ENCODE data around the gene SLC22A23. TPM values are rescaled to one million over a fixed set of nuclear protein-coding genes. Genes with fewer than 3 reads are reported as not detected.
A peak's percentile ranks its signal among the peaks of the same experiment; 100 is the strongest.

The SLC22A23 gene
- total RNA-seq, 6 donors from 2014 or later = 18.2 to 73.1 (median 28.3) TPM

GRCh38 chr6:3449750-3450305, 7.0 kb downstream of the SLC22A23 start:
- ATAC-seq (ENCODE audit: low FRiP score in 2 of 2) (no peak), DNase-seq (no peak)
- H3K27me3 ChIP-seq = no peaks in the 10 kb centered on the region
- H3K36me3 ChIP-seq = no peaks in the 10 kb centered on the region
- H3K9me3 ChIP-seq = no peaks in the 10 kb centered on the region
- WGBS, 2 donors = 86 to 89% methylated on average over 5 of the region's 5 CpGs
- TF ChIP-seq EP300 (IDR thresholded peaks at IDR 0.05) (no peak), CTCF (IDR thresholded peaks at IDR 0.05) (no peak), POLR2A (IDR thresholded peaks at IDR 0.05) (no peak), POLR2AphosphoS5 (IDR thresholded peaks at IDR 0.05) (no peak)
- H3K4me3 ChIP-seq = no peak overlapping the region
- peaks cover 0 to 15% (median 9%) of the 10 kb centered on the region in 4 donors for H3K4me1 ChIP-seq
- no peak overlapping the region for H3K27ac ChIP-seq

GRCh38 chr6:3449321-3449720, 7.5 kb downstream of the SLC22A23 start:
- WGBS, 2 donors = 70 to 79% methylated on average over 2 of the region's 2 CpGs
- Histone ChIP-seq H3K4me3 (no peak overlapping the region), H3K27ac (no peak overlapping the region), H3K9me3 (no peaks in the 10 kb centered on the region), H3K36me3 (no peaks in the 10 kb centered on the region), H3K4me1 (peaks cover 0 to 10% (median 6%) of the 10 kb centered on the region in 4 donors), H3K27me3 (no peaks in the 10 kb centered on the region)
- DNase-seq (no peak), ATAC-seq (ENCODE audit: low FRiP score in 2 of 2) (no peak)
- no peak for TF ChIP-seq CTCF (IDR thresholded peaks at IDR 0.05)
- TF ChIP-seq POLR2A (IDR thresholded peaks at IDR 0.05) = no peak
- TF ChIP-seq POLR2AphosphoS5 (IDR thresholded peaks at IDR 0.05) = no peak
- no peak for TF ChIP-seq EP300 (IDR thresholded peaks at IDR 0.05)

GRCh38 chr6:3447005-3447404, 9.8 kb downstream of the SLC22A23 start:
- 94% methylated on average over 6 of the region's 6 CpGs for WGBS, 2 donors
- no peak for TF ChIP-seq CTCF (IDR thresholded peaks at IDR 0.05)

GRCh38 chr6:3446184-3446583, 10.7 kb downstream of the SLC22A23 start:
- Histone ChIP-seq H3K4me1 (peaks cover 0 to 3% (median 0%) of the 10 kb centered on the region in 4 donors), H3K27ac (no peak overlapping the region), H3K9me3 (no peaks in the 10 kb centered on the region), H3K27me3 (no peaks in the 10 kb centered on the region), H3K36me3 (no peaks in the 10 kb centered on the region), H3K4me3 (no peak overlapping the region)
- no peak for DNase-seq
- WGBS, 2 donors = 93 to 94% methylated on average over 4 of the region's 4 CpGs
- TF ChIP-seq EP300 (IDR thresholded peaks at IDR 0.05) (no peak), POLR2AphosphoS5 (IDR thresholded peaks at IDR 0.05) (no peak)
- ATAC-seq (ENCODE audit: low FRiP score in 2 of 2) = no peak

More at GRCh38 chr6:3447005-3447404, 9.8 kb downstream of the SLC22A23 start:
- DNase-seq (no peak), ATAC-seq (ENCODE audit: low FRiP score in 2 of 2) (no peak)
- H3K4me1 ChIP-seq = peaks cover 0 to 7% (median 0%) of the 10 kb centered on the region in 4 donors
- H3K27ac ChIP-seq = no peak overlapping the region
- H3K36me3 ChIP-seq = no peaks in the 10 kb centered on the region
- no peaks in the 10 kb centered on the region for H3K9me3 ChIP-seq
- H3K4me3 ChIP-seq = no peak overlapping the region
- no peaks in the 10 kb centered on the region for H3K27me3 ChIP-seq

GRCh38 chr6:3444276-3445088, 12.4 kb downstream of the SLC22A23 start:
- ATAC-seq (ENCODE audit: low FRiP score in 2 of 2) = peak in 1 of 2 donors; percentile 8
- H3K4me3 ChIP-seq = no peak overlapping the region
- WGBS, 2 donors = 92 to 95% methylated on average over 5 to 18 of the region's 18 CpGs
- no peak overlapping the region for H3K27ac ChIP-seq
- no peaks in the 10 kb centered on the region for H3K4me1 ChIP-seq
- H3K9me3 ChIP-seq = no peaks in the 10 kb centered on the region
- H3K27me3 ChIP-seq = no peaks in the 10 kb centered on the region
- H3K36me3 ChIP-seq = no peaks in the 10 kb centered on the region
- no peak for DNase-seq
- no peak for TF ChIP-seq POLR2A (IDR thresholded peaks at IDR 0.05)

- H3K9me3 ChIP-seq = no peaks in the 10 kb centered on the region
- no peak for TF ChIP-seq POLR2A (IDR thresholded peaks at IDR 0.05)
- no peak for TF ChIP-seq EP300 (IDR thresholded peaks at IDR 0.05)
- no peak for TF ChIP-seq POLR2AphosphoS5 (IDR thresholded peaks at IDR 0.05)
- no peak for TF ChIP-seq CTCF (IDR thresholded peaks at IDR 0.05)
- no peak for DNase-seq
- no peak for ATAC-seq (ENCODE audit: low FRiP score in 2 of 2)
- 54 to 55% methylated on average over 3 of the region's 3 CpGs for WGBS, 2 donors
- no peak overlapping the region for H3K27ac ChIP-seq
- no peaks in the 10 kb centered on the region for H3K36me3 ChIP-seq
- H3K4me1 ChIP-seq = peaks cover 0 to 4% (median 0%) of the 10 kb centered on the region in 4 donors
- no peaks in the 10 kb centered on the region for H3K27me3 ChIP-seq
- no peak overlapping the region for H3K4me3 ChIP-seq
These were observed 13.7 kb downstream of the SLC22A23 start for GRCh38 chr6:3443221-3443515.
